ENCODE results near the gene SLC47A2. TPM values are rescaled to one million over a fixed set of nuclear protein-coding genes. Genes with fewer than 3 reads are reported as not detected.

SLC47A2 gene
- total and polyA plus RNA-seq, 2 experiments from 2014 or later: not detected

DNA sequence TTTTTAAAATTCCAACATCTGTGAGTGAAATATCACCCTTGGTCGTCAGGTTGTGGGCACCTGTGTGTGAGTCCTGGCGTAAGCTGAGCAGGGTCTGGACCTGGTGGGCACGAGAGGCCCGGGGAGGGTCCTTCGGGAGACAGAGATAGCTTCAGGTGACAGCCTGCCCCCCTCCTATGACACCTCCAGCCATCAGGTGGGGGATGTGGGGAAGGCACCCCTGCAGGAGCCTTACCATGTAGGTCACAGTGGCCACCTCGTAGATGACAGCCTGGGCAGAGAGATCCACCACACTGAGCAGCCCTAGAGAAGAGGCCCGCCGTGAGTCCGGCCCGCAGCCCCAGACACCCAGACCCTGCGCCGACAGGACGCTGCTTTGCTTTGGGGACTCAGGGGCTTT, 11.2 kb downstream of the SLC47A2 start:
- no peak overlapping the region for H3K4me2 ChIP-seq
- no peak overlapping the region for H2AFZ ChIP-seq
- no peaks in the 10 kb centered on the region for H3K9me2 ChIP-seq (ENCODE audit: insufficient read depth)
- no peaks in the 10 kb centered on the region for H3K79me2 ChIP-seq (replicated peaks; ENCODE audit: insufficient read depth)
- H3K4me1 Mint-ChIP-seq: peaks cover 28% of the 10 kb centered on the region
- no peak overlapping the region for H3K27ac ChIP-seq (ENCODE audit: low read depth)
- H3K9me3 Mint-ChIP-seq: no peaks in the 10 kb centered on the region
- DNase-seq (ENCODE audit: low spot score) (no peak), ATAC-seq (no peak)
- H3K36me3 ChIP-seq (ENCODE audit: insufficient read depth): no peaks in the 10 kb centered on the region
- peaks cover 6% of the 10 kb centered on the region for H3K27me3 Mint-ChIP-seq (ENCODE audit: insufficient read depth, low read depth, poor library complexity)
- H3K27me3 ChIP-seq (ENCODE audit: insufficient read depth): no peaks in the 10 kb centered on the region
- TF ChIP-seq CTCF (conservative IDR thresholded peaks at IDR 0.05; ENCODE audit: low read depth in 2 of 2) (no peak), STAT1 (IDR thresholded peaks at IDR 0.05; ENCODE audit: unreplicated experiment) (no peak), NANOG (IDR thresholded peaks at IDR 0.05; ENCODE audit: borderline replicate concordance) (no peak), EZH2phosphoT487 (IDR thresholded peaks at IDR 0.05; ENCODE audit: unreplicated experiment) (no peak), CREB1 (CRISPR knock-in tag; IDR thresholded peaks at IDR 0.05; ENCODE audit: low read depth) (no peak), JUNB (IDR thresholded peaks at IDR 0.05; ENCODE audit: unreplicated experiment) (no peak), POLR2AphosphoS5 (IDR thresholded peaks at IDR 0.05; ENCODE audit: low read depth) (no peak), ETS1 (IDR thresholded peaks at IDR 0.05) (no peak), EZH2 (IDR thresholded peaks at IDR 0.05; ENCODE audit: low read depth, unreplicated experiment) (no peak), REST (IDR thresholded peaks at IDR 0.05; ENCODE audit: unreplicated experiment) (no peak), ZNF331 (CRISPR knock-in tag; IDR thresholded peaks at IDR 0.05; ENCODE audit: low read depth) (no peak), ZNF114 (CRISPR knock-in tag; IDR thresholded peaks at IDR 0.05) (no peak)
- TF ChIP-seq, protein P1, sequence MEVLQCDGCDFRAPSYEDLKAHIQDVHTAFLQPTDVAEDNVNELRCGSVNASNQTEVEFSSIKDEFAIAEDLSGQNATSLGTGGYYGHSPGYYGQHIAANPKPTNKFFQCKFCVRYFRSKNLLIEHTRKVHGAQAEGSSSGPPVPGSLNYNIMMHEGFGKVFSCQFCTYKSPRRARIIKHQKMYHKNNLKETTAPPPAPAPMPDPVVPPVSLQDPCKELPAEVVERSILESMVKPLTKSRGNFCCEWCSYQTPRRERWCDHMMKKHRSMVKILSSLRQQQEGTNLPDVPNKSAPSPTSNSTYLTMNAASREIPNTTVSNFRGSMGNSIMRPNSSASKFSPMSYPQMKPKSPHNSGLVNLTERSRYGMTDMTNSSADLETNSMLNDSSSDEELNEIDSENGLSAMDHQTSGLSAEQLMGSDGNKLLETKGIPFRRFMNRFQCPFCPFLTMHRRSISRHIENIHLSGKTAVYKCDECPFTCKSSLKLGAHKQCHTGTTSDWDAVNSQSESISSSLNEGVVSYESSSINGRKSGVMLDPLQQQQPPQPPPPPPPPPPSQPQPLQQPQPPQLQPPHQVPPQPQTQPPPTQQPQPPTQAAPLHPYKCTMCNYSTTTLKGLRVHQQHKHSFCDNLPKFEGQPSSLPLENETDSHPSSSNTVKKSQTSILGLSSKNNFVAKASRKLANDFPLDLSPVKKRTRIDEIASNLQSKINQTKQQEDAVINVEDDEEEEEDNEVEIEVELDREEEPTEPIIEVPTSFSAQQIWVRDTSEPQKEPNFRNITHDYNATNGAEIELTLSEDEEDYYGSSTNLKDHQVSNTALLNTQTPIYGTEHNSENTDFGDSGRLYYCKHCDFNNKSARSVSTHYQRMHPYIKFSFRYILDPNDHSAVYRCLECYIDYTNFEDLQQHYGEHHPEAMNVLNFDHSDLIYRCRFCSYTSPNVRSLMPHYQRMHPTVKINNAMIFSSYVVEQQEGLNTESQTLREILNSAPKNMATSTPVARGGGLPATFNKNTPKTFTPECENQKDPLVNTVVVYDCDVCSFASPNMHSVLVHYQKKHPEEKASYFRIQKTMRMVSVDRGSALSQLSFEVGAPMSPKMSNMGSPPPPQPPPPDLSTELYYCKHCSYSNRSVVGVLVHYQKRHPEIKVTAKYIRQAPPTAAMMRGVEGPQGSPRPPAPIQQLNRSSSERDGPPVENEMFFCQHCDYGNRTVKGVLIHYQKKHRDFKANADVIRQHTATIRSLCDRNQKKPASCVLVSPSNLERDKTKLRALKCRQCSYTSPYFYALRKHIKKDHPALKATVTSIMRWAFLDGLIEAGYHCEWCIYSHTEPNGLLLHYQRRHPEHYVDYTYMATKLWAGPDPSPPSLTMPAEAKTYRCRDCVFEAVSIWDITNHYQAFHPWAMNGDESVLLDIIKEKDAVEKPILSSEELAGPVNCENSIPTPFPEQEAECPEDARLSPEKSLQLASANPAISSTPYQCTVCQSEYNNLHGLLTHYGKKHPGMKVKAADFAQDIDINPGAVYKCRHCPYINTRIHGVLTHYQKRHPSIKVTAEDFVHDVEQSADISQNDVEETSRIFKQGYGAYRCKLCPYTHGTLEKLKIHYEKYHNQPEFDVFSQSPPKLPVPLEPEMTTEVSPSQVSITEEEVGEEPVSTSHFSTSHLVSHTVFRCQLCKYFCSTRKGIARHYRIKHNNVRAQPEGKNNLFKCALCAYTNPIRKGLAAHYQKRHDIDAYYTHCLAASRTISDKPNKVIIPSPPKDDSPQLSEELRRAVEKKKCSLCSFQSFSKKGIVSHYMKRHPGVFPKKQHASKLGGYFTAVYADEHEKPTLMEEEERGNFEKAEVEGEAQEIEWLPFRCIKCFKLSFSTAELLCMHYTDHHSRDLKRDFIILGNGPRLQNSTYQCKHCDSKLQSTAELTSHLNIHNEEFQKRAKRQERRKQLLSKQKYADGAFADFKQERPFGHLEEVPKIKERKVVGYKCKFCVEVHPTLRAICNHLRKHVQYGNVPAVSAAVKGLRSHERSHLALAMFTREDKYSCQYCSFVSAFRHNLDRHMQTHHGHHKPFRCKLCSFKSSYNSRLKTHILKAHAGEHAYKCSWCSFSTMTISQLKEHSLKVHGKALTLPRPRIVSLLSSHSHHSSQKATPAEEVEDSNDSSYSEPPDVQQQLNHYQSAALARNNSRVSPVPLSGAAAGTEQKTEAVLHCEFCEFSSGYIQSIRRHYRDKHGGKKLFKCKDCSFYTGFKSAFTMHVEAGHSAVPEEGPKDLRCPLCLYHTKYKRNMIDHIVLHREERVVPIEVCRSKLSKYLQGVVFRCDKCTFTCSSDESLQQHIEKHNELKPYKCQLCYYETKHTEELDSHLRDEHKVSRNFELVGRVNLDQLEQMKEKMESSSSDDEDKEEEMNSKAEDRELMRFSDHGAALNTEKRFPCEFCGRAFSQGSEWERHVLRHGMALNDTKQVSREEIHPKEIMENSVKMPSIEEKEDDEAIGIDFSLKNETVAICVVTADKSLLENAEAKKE (CRISPR knock-in tag; IDR thresholded peaks at IDR 0.05): no peak
- H3K4me3 Mint-ChIP-seq: no peak overlapping the region
- H3K36me3 Mint-ChIP-seq (ENCODE audit: low read depth): no peaks in the 10 kb centered on the region
- H3K27ac Mint-ChIP-seq: no peak overlapping the region
- no peaks in the 10 kb centered on the region for H4K20me1 ChIP-seq (replicated peaks; ENCODE audit: insufficient read depth)
- H3K4me1 ChIP-seq (ENCODE audit: insufficient read depth): peaks cover 9% of the 10 kb centered on the region; the same call in 1 of the 2 replicates
- H3K4me3 ChIP-seq: no peak overlapping the region
- no peaks in the 10 kb centered on the region for H3F3A ChIP-seq (replicated peaks; ENCODE audit: low read depth)
